Stimulated activated CD4-positive, alpha-beta T cell treated with anti-CD3 and anti-CD28 coated beads, Interleukin-1b, Interleukin-23, amount 100 ng/mL, for 1 hour (primary cell): Measurements from ENCODE around the gene METRN.

ENCODE experiments used
- DNase-seq, 2 donors: peaks; one replicate each; pipeline ENCODE4 v3.0.0-alpha.2; 2020; ENCODE audit warnings: low read depth in 2 of 2

Gene METRN

DNA sequence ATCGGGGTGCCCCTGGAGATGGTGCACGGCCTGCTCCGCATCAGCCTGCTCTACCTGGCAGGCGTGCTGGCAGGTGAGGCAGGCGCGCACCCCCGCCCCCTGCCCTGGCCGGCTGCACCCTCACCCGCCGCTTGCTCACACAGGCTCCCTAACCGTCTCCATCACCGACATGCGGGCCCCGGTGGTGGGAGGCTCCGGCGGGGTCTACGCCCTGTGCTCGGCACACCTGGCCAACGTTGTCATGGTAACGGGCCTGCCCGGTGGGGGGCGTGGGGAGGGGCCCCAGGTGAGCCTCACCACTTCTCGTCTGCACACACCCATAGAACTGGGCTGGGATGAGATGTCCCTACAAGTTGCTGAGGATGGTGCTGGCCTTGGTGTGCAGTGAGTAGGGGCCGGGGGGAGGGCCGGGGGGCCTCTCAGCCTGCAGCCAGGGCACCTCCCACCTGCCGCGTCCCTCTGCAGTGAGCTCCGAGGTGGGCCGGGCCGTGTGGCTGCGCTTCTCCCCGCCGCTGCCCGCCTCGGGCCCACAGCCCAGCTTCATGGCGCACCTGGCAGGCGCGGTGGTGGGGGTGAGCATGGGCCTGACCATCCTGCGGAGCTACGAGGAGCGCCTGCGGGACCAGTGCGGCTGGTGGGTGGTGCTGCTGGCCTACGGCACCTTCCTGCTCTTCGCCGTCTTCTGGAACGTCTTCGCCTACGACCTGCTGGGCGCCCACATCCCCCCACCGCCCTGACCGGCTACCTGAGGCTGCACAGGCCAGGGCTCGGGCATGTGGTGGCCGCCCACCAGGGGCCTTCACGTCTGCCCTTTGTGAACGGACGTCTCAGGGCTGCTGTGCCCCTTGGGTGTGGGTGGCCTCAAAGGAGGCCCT is 37.4 kb upstream of the METRN start:
- no peak for DNase-seq

DNA sequence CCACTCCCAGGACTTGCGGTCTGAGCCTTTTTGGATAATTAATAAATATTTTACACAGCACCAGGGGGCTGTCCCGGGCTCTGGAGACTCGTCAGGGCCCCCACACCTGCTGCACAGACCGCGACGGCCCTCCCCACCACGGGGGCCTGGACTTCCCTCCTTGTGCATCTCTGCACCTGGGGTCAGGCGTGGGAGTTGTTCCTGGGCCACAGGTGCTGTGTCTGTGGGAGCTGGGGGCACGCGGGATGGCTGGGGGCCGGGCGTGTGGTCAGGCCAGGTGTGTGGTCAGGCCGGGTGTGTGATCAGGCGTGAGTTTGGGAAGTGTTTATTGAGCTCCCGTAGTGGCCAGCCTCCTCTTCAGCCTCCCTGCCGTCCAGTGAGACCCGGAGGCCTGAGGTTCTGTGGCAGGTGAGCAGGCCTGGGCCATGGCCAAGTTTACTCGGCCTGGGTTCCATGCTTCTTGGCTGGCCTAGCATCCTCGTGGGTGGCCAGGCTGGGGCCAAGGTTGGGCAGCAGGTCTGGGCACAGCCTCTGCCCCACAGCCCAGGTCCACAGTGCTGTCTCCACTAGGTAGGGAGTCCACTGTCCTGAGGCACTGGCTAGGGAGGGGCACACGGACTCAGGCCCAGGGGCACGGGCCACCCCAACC is 36.6 kb upstream of the METRN start:
- DNase-seq, result no peak

DNA sequence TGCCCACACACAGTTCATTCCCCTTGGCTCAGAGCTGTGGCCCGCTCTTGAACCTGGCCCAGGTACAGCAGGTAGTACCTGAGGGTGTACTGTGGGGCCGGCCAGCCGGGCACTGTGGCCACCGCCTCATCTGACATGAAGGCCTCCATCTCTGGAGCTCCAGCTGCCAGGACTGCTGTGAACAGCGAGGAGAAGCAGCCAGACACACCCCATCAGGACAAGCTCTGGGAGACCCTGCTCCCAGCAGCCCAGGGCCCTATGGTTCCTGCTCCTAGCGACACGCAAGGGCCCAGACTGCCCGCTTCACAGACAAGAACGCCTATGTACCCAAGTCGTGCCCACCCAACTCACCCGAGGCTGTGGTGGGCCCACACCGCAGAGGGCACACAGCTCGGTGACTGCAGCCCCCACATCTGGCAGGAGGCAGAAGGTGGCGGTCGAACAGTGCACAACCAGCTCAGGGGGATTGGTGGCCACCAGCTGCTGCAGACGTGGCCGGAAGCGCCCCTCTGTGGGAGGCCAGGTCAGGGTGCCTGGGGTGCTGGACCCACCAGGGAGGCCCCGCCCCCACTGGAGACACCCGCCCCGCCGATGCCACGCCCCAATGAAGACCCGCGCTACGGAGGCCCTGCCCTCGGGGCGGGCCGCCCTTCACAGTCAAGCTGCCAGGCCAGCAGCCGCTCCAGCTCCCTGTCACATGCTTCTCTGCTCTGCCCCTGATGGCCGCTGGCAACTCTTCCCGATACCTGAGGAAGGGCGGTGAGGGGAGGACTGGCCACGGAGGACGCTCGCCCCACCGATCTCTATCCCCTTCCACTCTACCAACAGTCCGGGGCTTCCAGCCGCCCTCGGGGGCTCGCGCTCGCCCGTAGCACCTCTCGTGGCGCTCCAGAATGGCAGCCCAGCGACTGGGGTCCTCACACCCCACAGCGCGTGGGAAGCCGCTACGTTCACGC is 35.8 kb upstream of the METRN start:
- DNase-seq, result no peak

DNA sequence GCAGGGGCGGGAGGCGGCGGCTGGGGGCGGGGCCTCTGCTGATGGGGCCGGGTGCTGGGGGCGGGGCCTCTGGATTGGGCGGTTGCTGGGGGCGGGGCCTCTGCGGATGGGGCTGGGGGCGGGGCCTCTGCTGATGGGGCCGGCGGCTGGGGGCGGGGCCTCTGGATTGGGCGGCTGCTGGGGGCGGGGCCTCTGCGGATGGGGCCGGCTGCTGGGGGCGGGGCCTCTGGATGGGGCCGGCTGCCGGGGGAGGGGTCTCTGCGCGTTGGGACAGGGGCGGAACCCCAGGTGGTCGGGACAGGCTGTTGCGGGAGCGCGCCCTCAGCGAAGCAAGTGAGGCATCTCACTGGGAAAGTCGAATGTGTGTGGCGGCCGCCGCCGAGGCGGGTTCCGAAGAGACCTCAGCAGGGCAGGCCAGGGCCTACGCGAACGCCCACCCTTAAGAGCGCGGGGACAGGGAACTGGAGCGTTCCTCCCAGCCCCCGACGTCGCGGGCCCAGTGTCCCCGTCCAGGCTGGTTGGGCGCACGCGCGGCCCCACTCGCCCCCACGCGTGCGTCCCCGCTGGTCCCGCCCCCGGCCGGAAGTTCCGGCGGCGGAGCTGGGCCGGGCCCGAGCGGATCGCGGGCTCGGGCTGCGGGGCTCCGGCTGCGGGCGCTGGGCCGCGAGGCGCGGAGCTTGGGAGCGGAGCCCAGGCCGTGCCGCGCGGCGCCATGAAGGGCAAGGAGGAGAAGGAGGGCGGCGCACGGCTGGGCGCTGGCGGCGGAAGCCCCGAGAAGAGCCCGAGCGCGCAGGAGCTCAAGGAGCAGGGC is 34.9 kb upstream of the METRN start, which contains the start of gene STUB1:
TSS of gene STUB1 (plus strand) at position 597 of the 811 bp plus-strand sequence. CDS start at position 713, 116 bp downstream.
- DNase-seq, result peak; percentile 67 to 89

DNA sequence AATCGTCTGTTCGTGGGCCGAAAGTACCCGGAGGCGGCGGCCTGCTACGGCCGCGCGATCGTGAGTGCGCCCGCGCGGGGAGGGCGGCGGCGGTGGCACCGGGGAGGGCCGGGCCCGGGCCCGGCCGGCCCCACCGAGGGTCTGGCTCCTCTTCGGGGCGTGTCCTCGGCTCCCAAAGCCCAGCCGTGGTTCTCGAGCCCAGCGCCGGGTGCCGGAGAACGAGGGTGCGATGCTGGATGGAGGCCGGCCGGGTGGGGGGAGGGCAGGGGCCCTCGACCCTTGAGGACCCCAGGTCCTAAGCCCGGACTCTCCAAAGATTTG is 34.3 kb upstream of the METRN start:
- DNase-seq, result no peak

DNA sequence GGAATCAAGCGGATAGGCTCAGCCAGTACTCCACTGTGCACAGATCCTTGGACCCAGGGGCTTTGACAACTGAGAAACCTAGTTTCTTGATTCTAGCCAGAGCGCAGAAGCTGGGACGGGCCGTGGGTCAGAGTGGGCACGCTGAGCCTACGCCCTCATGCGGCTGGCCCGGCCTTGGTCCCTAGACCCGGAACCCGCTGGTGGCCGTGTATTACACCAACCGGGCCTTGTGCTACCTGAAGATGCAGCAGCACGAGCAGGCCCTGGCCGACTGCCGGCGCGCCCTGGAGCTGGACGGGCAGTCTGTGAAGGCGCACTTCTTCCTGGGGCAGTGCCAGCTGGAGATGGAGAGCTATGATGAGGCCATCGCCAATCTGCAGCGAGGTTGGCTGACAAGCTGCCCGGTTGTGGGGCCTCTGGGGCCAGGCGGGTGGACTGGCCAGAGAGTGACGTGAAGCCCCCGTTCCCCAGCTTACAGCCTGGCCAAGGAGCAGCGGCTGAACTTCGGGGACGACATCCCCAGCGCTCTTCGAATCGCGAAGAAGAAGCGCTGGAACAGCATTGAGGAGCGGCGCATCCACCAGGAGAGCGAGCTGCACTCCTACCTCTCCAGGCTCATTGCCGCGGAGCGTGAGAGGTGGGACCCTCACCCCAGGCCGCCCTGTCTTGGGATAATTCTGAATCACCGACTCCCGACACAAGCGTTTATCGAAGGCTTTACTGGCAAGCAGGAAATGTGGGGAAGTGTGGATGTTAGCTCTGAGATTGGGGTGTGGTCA is 33.8 kb upstream of the METRN start:
- no peak for DNase-seq

DNA sequence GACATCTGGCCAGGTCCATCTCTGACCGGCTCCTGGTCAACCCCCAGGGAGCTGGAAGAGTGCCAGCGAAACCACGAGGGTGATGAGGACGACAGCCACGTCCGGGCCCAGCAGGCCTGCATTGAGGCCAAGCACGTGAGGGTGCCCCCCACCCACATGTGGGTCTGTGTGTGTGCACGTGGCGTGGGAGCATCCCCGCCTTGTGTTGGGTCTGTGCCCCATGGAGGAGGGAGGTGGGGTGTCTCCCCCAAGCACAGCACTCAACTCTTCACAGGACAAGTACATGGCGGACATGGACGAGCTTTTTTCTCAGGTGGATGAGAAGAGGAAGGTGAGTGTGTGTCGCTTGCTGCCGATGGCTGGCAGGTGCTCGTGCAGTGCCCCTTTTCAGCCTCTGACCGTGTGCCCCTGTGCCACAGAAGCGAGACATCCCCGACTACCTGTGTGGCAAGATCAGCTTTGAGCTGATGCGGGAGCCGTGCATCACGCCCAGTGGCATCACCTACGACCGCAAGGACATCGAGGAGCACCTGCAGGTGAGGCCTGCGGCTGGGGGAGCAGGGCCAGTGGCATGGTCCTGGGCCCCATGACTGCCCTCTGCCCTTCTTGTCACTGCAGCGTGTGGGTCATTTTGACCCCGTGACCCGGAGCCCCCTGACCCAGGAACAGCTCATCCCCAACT is 33.0 kb upstream of the METRN start:
- no peak for DNase-seq

DNA sequence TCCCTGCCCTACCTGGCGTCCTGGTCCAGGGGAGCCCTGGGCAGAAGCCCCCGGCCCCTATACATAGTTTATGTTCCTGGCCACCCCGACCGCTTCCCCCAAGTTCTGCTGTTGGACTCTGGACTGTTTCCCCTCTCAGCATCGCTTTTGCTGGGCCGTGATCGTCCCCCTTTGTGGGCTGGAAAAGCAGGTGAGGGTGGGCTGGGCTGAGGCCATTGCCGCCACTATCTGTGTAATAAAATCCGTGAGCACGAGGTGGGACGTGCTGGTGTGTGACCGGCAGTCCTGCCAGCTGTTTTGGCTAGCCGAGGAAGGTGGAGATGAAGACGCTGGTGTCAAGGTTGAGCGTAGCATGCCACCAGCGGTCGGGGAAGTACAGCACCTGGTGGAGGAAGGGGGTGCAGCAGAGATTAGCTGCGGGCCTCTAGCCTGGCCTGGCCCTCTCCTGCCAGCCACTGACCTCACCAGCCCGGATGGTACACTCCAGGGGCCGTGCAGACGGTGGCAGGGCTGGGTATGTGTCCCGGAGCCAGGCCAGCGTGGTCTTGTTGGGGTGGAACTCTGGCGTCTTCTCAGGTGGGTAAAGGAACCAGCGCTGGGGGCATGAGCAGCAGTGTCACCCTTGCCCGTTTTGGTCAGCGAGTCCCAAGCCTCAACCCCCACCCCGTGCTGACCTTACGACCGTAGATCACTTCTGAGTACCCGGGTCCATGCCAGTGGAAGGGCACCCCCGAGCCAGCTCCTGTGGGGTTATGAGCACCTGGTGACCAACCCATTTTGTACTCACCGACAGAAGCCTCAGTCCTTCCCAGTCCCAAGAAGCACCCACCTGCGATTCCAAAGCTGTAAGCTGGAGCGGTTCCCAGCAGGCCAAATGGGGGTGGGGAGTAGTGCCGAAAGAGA is 32.2 kb upstream of the METRN start:
- no peak for DNase-seq

DNA sequence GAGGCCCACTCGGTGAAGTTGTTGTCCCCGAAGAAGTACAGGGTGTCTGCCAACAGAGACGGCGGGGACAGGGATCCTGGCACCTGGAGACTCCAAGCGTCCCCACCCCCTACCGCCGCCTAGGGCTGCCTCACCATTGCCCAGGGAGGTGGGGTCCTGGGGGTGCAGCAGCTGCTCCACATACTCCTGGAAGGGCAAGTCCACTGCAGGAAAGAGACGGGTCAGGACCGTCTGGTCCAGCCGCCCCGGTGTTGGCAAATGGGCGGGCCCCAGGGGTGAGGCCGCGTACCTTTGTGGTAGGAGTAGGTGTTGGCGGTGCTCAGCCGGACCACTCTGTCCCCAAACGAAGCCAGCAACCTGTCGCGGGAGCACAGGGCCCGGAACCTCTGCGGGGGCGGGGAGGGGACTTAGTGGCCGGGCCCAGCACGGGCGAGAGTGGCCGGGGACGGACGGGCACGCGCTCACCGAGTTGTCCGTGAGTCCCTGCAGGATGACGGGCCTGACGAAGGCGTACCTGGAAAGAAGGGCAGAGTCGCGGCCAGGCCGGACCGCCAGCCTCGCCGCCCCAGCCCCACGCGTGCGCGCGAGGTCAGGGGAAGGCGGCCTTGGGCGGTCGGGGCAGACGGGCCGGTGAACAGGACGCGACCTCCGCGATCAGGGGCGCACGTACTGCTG is 31.4 kb upstream of the METRN start:
- DNase-seq, result no peak

DNA sequence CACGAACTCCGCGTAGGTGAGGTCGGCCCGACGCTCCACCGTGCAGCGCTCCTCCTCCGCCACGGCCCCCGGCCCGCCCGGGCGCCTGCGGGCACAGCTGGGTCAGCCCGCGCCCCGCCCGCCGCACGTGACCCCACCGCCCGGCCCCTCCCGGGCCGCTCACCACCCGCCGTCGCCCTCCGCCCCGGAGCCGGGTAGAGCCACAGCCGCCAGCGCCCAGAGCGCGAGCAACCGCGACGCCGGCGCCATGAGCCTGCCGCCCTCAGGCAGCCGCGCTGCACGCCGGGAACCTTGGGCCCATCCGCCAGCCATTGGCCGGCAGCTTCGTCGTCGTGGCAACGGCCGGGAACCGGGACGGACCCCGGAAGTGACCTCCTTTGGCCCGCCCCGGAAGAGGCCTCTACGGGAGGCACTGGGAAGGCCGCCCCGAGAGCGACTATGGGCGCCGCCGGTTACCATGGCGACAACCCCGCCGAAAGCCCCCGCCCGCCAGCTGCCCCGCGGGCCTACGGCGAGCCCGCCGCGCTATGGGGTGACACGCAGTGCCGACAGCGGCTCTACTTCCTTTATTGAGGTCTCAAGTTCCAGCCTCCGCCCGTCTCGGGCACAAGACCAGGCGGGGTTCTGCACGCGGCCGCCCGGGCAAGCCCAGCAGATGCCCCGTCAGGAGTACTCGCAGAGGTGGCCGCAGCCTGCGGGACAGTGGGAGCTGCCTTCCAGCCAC is 30.7 kb upstream of the METRN start, which contains the start of gene JMJD8:
TSS of gene JMJD8 (minus strand) at position 264 of the 724 bp plus-strand sequence. CDS start at position 249, 15 bp downstream.
- DNase-seq, result peak; percentile 91 to 98

DNA sequence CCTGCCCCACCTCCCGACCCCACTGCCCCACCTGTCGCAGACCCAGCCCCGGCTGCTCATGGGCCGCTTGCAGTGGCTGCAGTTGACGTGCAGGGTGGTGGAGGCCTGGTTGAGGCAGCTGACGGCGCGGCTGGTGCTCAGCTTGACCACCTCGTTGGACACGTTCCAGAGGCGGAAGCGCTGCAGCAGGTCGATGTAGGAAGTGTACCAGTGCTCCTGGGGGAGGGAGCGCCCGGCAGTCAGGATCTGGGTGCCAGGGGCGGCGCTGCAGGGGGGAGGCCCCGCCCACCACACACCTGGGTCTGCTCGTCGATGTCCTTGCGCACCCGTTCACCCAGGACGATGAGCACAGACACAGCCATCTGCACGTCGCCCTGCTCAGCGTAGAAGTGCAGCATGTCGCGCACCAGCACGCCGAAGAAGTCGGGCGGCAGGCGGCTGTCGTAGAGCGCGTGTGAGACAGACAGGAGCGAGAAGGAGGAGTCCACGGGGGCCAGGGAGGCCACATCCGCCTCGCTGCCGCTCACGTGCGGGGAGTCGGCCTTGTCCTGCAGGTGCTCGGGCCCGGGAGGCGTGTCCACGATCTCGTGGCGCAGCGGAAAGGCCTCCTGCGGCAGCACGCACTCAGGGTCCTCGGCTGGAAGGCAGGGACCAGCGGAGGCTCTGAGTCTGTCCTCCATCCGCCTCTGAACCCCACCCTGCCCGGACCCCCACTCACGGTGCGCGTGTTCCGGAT is 29.8 kb upstream of the METRN start:
- DNase-seq, result no peak

DNA sequence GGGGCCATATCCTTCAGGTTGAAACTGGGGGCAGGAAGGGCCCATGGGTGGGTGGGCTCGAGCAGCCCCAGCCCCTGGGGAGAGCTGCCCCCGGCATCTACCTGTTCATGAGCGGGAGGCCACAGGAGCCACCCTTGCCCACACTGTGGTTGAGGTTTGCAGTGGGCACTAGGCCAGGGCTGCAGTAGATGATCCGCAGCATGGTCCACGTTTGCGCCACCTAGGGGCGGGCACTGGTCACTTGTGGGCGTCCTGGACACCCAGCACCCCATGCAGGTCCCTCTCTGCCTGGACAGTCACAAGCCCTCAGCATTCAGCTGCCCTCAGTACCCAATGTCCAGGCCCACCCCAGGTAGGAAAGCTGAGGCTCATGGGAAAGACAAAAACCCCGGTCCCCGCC is 29.0 kb upstream of the METRN start:
- DNase-seq, result no peak

DNA sequence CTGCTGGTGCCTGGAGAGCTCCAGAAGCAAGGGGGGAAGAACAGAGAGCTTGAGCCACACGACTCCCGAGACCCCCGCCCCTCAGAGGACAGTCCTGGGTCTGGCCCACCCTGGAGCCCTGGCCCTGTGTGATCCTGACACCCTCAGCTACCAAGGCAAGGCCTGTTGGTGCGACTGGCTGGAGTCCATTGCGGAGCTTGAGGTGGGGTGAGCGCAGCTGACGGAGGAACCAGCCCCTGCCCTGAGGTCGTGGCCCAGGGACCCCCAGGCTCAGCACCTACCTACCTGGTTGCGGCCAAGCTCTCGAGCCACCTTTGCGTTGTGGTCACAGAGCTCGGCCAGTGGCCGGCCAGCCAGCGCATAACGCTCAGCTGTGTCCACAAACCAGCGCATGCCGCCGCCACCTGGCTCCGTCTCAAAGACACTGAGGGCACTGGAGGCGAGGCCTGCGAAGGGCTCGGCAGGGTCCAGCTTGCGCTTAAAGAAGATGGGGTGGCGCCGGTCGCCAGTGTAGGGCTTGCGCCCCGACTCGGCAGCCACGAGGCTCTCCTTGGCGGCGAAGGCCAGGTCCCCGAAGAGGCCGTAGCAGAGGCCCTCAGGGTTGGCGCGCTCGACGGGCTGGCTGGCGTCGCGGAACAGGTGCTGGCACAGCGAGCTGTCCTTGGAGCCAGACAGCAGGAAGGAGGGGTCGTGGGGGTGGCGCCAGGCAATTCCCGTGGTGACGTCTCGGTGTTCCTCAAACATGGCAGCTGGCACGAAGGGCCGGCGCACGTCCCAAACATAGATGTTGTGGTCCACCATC is 28.3 kb upstream of the METRN start:
- DNase-seq, result no peak

DNA sequence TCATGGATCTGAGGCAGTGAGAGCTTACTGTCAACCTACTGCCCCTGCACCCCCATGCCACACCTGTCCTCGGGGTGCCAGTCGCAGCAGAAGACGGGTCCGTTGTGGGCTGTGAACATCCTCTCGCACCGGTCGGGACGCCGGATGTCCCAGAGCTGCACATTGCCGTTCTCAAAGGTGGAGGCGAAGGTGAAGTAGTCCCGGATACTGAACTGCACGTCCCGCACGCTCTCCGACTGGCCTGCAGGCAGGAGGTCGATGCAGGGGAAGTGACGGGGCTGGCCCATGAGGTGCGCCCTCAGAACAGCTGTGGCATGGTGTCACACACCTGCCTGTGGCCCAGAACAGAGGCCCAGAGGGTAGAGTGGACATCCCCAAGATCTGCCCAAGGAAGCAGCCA is 27.4 kb upstream of the METRN start:
- no peak for DNase-seq

DNA sequence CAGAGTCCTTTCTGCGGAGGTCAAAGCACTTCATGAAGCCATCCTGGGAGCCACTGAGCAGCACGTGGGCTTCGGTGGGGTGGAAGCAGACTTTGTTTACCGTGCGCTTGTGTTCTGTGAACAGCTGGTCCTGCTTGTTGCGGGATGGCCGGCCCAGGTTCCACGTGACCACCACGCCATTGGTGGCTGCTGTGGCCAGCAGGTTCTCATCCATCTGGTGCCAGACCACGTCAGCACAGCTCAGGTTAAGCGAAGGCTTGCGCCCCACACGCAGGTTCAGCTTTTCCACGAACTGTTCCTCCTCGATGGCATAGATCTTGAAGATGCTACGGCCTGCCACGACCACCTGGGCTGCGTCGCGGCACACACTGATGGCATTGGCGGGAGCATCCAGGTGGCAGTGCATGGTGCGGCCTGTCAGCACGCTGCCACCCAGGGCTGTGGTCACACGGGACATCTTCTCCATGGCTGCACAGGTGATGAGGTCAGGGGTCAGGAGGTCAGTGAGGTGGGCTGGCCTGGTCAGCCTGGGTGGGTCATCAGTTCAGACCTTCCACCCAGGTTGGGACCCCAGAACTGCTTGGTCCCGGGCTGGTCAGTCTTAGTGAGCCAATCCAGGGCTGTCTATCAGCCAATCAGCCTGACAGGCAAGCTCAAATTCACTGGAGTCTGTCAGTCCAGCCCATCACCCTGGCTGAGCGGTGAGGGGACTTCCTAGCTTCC is 25.6 kb upstream of the METRN start:
- DNase-seq, result no peak
